MG63 (cell line): Measurements from ENCODE around the gene HSCB. TPM values are rescaled to one million over a fixed set of nuclear protein-coding genes. Genes with fewer than 3 reads are reported as not detected.
A peak's percentile ranks its signal among the peaks of the same experiment; 100 is the strongest.
"Not testable (repeated sequence)": the region's sequence is repeated elsewhere in the genome, so short reads cannot be mapped to it uniquely, and the experiment has no call there.

Experiments used
- DNase-seq: peaks from one replicate; pipeline ENCODE4 v3.0.0-alpha.2; 2020
- H3K27me3 ChIP-seq: fragments of 250-450 bp; sonication (Bioruptor Pico); 2 replicates; pipeline ENCODE4 v1.5.1; 2020; ENCODE audit warnings: mild to moderate bottlenecking, moderate library complexity
- H3K36me3 ChIP-seq: fragments of 250-450 bp; sonication (Bioruptor Pico); 2 replicates; pipeline ENCODE4 v1.5.1; 2020; ENCODE audit warnings: mild to moderate bottlenecking, moderate library complexity
- H3K4me3 ChIP-seq: fragments of 250-450 bp; sonication (Bioruptor Pico); 2 replicates; pipeline ENCODE4 v1.5.1; 2020; ENCODE audit warnings: mild to moderate bottlenecking, moderate library complexity
- H3K9me3 ChIP-seq: fragments of 250-450 bp; sonication (Bioruptor Pico); 2 replicates; pipeline ENCODE4 v1.5.1; 2020; ENCODE audit warnings: mild to moderate bottlenecking, moderate library complexity
- total RNA-seq: library from RNA; depleted of rRNA; stranded (reverse); fragments of >200 nt; shearing (Covaris generic); gene quantifications from 2 replicates; pipeline ENCODE4 v1.2.3, GENCODE V29; 2014; ENCODE audit warnings: low replicate concordance; rRNA removed

HSCB gene
- total RNA-seq, 1 experiment from 2014 or later = 16.2 TPM

- Histone ChIP-seq H3K36me3 (peaks cover 60% of the 10 kb centered on the region), H3K4me3 (peak overlapping the region; percentile 90), H3K27me3 (no peaks in the 10 kb centered on the region), H3K9me3 (no peaks in the 10 kb centered on the region)
- peak; percentile 60 for DNase-seq
Measured at GRCh38 chr22:28798810-28799605, 57.2 kb downstream of the HSCB start.

GRCh38 chr22:28799606-28800307 is 57.9 kb downstream of the HSCB start:
- no peaks in the 10 kb centered on the region for H3K27me3 ChIP-seq
- peak overlapping the region; percentile 90 for H3K4me3 ChIP-seq
- H3K36me3 ChIP-seq = peaks cover 53% of the 10 kb centered on the region
- no peaks in the 10 kb centered on the region for H3K9me3 ChIP-seq
- DNase-seq = peak; percentile 71

- peaks cover 45% of the 10 kb centered on the region for H3K36me3 ChIP-seq
Measured at GRCh38 chr22:28800308-28801041, 58.6 kb downstream of the HSCB start, which contains the start of gene XBP1. XBP1 (minus strand) TSS chr22:28800569.

GRCh38 chr22:28801845-28802594 is 60.2 kb downstream of the HSCB start:
- peak overlapping the region; percentile 90; the same call in 1 of the 2 replicates for H3K4me3 ChIP-seq
- H3K9me3 ChIP-seq = no peaks in the 10 kb centered on the region
- no peaks in the 10 kb centered on the region for H3K27me3 ChIP-seq
- H3K36me3 ChIP-seq = peaks cover 30% of the 10 kb centered on the region
- no peak for DNase-seq

More at GRCh38 chr22:28800308-28801041, 58.6 kb downstream of the HSCB start, which contains the start of gene XBP1:
- peak within 1 kb of the TSS; percentile 90 for H3K4me3 ChIP-seq
- DNase-seq = peak; percentile 94
- H3K27me3 ChIP-seq = no peaks in the 10 kb centered on the region
- H3K9me3 ChIP-seq = no peaks in the 10 kb centered on the region

GRCh38 chr22:28802595-28803123 is 60.8 kb downstream of the HSCB start:
- no peak for DNase-seq
- no peak overlapping the region for H3K4me3 ChIP-seq
- H3K36me3 ChIP-seq = peaks cover 25% of the 10 kb centered on the region
- H3K27me3 ChIP-seq = no peaks in the 10 kb centered on the region
- H3K9me3 ChIP-seq = no peaks in the 10 kb centered on the region

- not testable (repeated sequence) for H3K9me3 ChIP-seq, DNase-seq, H3K36me3 ChIP-seq, H3K27me3 ChIP-seq, H3K4me3 ChIP-seq
Measured at GRCh38 chr22:28805426-28805825, 63.6 kb downstream of the HSCB start.

Other genes starting within 250 kb of the HSCB start
- 2.9 and 3.1 TPM in 2 replicates for gene TTC28, start 62.2 kb upstream of the HSCB start, total RNA-seq
- 38.6 and 51.8 TPM in 2 replicates for gene CHEK2, start 219 bp upstream of the HSCB start, total RNA-seq
- 25.4 and 32.4 TPM in 2 replicates for gene CCDC117, start 30.7 kb downstream of the HSCB start, total RNA-seq
- gene XBP1, start 58.5 kb downstream of the HSCB start, total RNA-seq = 222 and 245 TPM in 2 replicates
- 2.1 and 2.2 TPM in 2 replicates for gene ZNRF3, start 141.5 kb downstream of the HSCB start, total RNA-seq